CD14-positive monocyte (primary cell): ENCODE measurements around the gene USP15. TPM values are rescaled to one million over a fixed set of nuclear protein-coding genes. Genes with fewer than 3 reads are reported as not detected.

Source experiments
- DNase-seq, 3 donors: peaks; one replicate each; pipeline ENCODE4 v3.0.0-alpha.2; 2011 to 2022
- H2AFZ ChIP-seq: 2 replicates; pipeline ENCODE4 v1.6.0; 2012; ENCODE audit warnings: mild to moderate bottlenecking, low read depth, low read length, inconsistent platforms; ENCODE audit not compliant: insufficient read depth, poor library complexity, severe bottlenecking
- H3K27ac ChIP-seq, 2 donors: 1 replicate in 1 of 2; 2 replicates in 1 of 2; pipeline ENCODE4 v1.5.1; 2012 to 2013; ENCODE audit warnings: low read length in 2 of 2, control low read depth in 1 of 2, inconsistent platforms in 1 of 2, low read depth in 1 of 2, mild to moderate bottlenecking in 1 of 2
- H3K27me3 ChIP-seq, 2 donors: one replicate each; pipeline versions ENCODE4 v1.6.0 to v1.6.1; 2011 to 2013; ENCODE audit warnings: low read length in 2 of 2; ENCODE audit not compliant: control insufficient read depth in 2 of 2, insufficient read depth in 2 of 2
- H3K36me3 ChIP-seq, 2 donors: replicated peaks in 1 of 2; 1 replicate in 1 of 2; 2 replicates in 1 of 2; pipeline versions ENCODE4 v1.5.1 to v1.6.1; 2012 to 2013; ENCODE audit warnings: low read length in 2 of 2, control low read depth in 1 of 2, inconsistent platforms in 1 of 2, mild to moderate bottlenecking in 1 of 2; ENCODE audit not compliant: insufficient read depth in 2 of 2, control insufficient read depth in 1 of 2
- H3K4me1 ChIP-seq, 2 donors: 1 replicate in 1 of 2; 2 replicates in 1 of 2; pipeline versions ENCODE4 v1.5.1 to v1.6.1; 2012 to 2013; ENCODE audit warnings: low read length in 2 of 2, control low read depth in 1 of 2, inconsistent platforms in 1 of 2, mild to moderate bottlenecking in 1 of 2, moderate library complexity in 1 of 2; ENCODE audit not compliant: insufficient read depth in 2 of 2, control insufficient read depth in 1 of 2
- H3K4me2 ChIP-seq: replicated peaks from 2 replicates; pipeline ENCODE3; 2012; ENCODE audit warnings: low read length, moderate library complexity, mild to moderate bottlenecking; ENCODE audit not compliant: poor library complexity, severe bottlenecking; ENCODE audit errors: extremely low read depth
- H3K4me3 ChIP-seq, 3 experiments: fragments of 200-600 bp in 1 of 3; sonication (generic) in 1 of 3; replicated peaks in 1 of 3; 1 replicate in 2 of 3; 2 replicates in 1 of 3; pipeline ENCODE4 v1.5.1; 2011 to 2013; ENCODE audit warnings: low read length in 3 of 3, mild to moderate bottlenecking in 3 of 3, control low read depth in 2 of 3, low read depth in 2 of 3, inconsistent platforms in 1 of 3, moderate library complexity in 1 of 3
- H3K79me2 ChIP-seq: 2 replicates; pipeline ENCODE4 v1.6.0; 2012; ENCODE audit warnings: mild to moderate bottlenecking, control low read depth, inconsistent platforms, low read length, moderate library complexity; ENCODE audit not compliant: insufficient read depth
- H3K9ac ChIP-seq: 2 replicates; pipeline ENCODE4 v1.6.0; 2017; ENCODE audit warnings: low read length, mild to moderate bottlenecking; ENCODE audit not compliant: insufficient read depth, poor library complexity, severe bottlenecking
- H3K9me3 ChIP-seq, 2 donors: replicated peaks in 1 of 2; 1 replicate in 1 of 2; 2 replicates in 1 of 2; pipeline versions ENCODE4 v1.5.1 to v1.6.1; 2012 to 2013; ENCODE audit warnings: low read length in 2 of 2, control low read depth in 1 of 2; ENCODE audit not compliant: control insufficient read depth in 1 of 2, insufficient read depth in 1 of 2
- H4K20me1 ChIP-seq: 2 replicates; pipeline ENCODE4 v1.6.0; 2012; ENCODE audit warnings: mild to moderate bottlenecking, low read length, control low read depth, moderate library complexity; ENCODE audit not compliant: insufficient read depth
- H3K27ac Mint-ChIP-seq, 7 donors: one replicate each; pipeline ENCODE4 v1.8.0; 2020; ENCODE audit warnings: mild to moderate bottlenecking in 7 of 7, mixed read lengths in 7 of 7, moderate library complexity in 6 of 7, inconsistent platforms in 2 of 7
- H3K27me3 Mint-ChIP-seq, 3 donors: one replicate each; pipeline ENCODE4 v1.8.0; 2021 to 2022; ENCODE audit warnings: low read depth in 3 of 3, mild to moderate bottlenecking in 3 of 3, mixed read lengths in 3 of 3, moderate library complexity in 3 of 3, inconsistent platforms in 1 of 3
- H3K36me3 Mint-ChIP-seq, 2 donors: one replicate each; pipeline ENCODE4 v1.8.0; 2020; ENCODE audit warnings: mixed read lengths in 2 of 2, inconsistent platforms in 1 of 2, mild to moderate bottlenecking in 1 of 2
- H3K4me1 Mint-ChIP-seq: one replicate; pipeline ENCODE4 v1.8.0; 2020; ENCODE audit warnings: mild to moderate bottlenecking, mixed read lengths
- H3K4me3 Mint-ChIP-seq, 2 donors: one replicate each; pipeline ENCODE4 v1.8.0; 2020; ENCODE audit warnings: mild to moderate bottlenecking in 2 of 2, mixed read lengths in 2 of 2, moderate library complexity in 1 of 2
- H3K9me3 Mint-ChIP-seq, 7 donors: one replicate each; pipeline ENCODE4 v1.8.0; 2020 to 2022; ENCODE audit warnings: mixed read lengths in 7 of 7, mild to moderate bottlenecking in 6 of 7, moderate library complexity in 6 of 7, inconsistent platforms in 2 of 7
- WGBS: methylation state at CpG from one replicate; pipeline ENCODE4 v1.1.5; 2013; ENCODE audit warnings: missing lambda C conversion rate; ENCODE audit not compliant: insufficient coverage; 5-methylcytosine and 5-hydroxymethylcytosine counted together
- intact Hi-C, 2 donors: fragments of 100-400 bp; cut with micrococcal nuclease; formaldehyde crosslinking; loops; one replicate each; pipeline versions ENCODE4 v1.15.0 to v1.15.1; 2023
- polyA plus RNA-seq, 3 donors: library from polyadenylated mRNA; depleted of rRNA in 1 of 3; unstranded in 2 of 3; stranded (reverse) in 1 of 3; fragments of 300-500 nt in 2 of 3; fragments of >200 nt in 1 of 3; fragmentation: Illumina TruSeq in 2 of 3; gene quantifications; 1 replicate in 2 of 3; 2 replicates in 1 of 3; pipeline ENCODE4 v1.2.3, GENCODE V29; 2012 to 2021
- TF ChIP-seq, protein P1 (sequence below): fragments of 200-600 bp; IDR thresholded peaks from one replicate; pipeline ENCODE4 v1.8.0; 2022; ENCODE audit warnings: antibody characterized with exemption, mild to moderate bottlenecking

The USP15 gene
- polyA plus RNA-seq, 3 donors = 146 to 449 (median 180) TPM

DNA sequence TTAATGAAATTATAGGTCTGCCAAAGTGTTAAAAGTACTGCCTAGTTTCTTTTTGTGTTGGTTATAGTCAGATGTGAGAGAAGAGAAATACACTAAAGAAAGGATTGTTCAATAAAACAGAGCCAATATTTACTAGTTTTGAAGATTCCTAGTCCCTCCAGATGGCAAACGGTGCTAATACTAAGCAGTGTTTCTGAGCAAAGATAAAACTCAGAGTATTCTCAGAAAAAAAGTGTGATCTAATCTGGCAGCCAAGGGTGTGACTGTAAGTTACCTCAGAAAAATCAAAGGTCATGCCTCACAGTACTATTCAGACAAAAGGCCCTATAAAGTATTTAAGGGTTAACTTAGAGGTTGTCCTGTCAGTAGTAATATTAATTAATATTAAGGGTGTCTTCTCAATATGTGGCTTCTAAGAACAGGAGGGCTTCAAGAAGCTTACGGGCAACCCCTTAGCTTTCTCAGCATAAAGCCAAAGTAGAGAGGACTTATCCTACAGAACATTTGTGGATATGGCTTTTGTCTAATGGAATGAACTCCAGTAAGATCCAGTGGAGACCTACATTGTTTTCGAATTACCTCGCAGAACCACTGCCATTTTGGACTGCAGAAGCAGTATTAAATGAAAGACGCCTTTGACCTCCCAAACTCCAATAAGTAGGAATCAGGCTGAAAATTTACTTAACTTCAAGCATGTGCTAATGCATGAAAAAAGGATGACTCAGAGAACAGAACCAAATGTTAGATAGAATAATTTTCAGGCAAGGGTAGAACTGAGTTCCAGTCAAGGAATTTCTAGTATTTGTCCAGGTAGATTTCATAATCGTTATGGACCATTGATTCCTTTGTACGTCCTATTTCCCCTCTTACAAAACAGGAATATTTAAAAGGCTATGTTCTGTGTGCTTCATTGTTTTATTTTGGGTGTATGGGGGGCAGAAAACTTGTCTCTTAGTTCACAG, 46.6 kb downstream of the USP15 start:
- Histone ChIP-seq H3K79me2 (peaks cover 100% of the 10 kb centered on the region), H3K9me3 (no peaks in the 10 kb centered on the region), H3K4me1 (no peaks in the 10 kb centered on the region), H3K36me3 (peaks cover 65 to 94% of the 10 kb centered on the region in 2 donors), H2AFZ (no peak overlapping the region), H3K4me3 (no peak overlapping the region), H3K27ac (peak overlapping the region in 1 of 2 donors; percentile 28), H4K20me1 (peaks cover 100% of the 10 kb centered on the region), H3K4me2 (no peak overlapping the region), H3K9ac (no peak overlapping the region), H3K27me3 (no peaks in the 10 kb centered on the region)
- no peak for DNase-seq
- Mint-ChIP-seq H3K9me3 (peaks cover 0 to 3% (median 0%) of the 10 kb centered on the region in 7 donors), H3K27me3 (no peaks in the 10 kb centered on the region), H3K36me3 (peaks cover 72 to 83% of the 10 kb centered on the region in 2 donors), H3K4me3 (no peak overlapping the region), H3K27ac (peak overlapping the region in 1 of 7 donors; percentile 38), H3K4me1 (peaks cover 6% of the 10 kb centered on the region)
- TF ChIP-seq, protein P1, sequence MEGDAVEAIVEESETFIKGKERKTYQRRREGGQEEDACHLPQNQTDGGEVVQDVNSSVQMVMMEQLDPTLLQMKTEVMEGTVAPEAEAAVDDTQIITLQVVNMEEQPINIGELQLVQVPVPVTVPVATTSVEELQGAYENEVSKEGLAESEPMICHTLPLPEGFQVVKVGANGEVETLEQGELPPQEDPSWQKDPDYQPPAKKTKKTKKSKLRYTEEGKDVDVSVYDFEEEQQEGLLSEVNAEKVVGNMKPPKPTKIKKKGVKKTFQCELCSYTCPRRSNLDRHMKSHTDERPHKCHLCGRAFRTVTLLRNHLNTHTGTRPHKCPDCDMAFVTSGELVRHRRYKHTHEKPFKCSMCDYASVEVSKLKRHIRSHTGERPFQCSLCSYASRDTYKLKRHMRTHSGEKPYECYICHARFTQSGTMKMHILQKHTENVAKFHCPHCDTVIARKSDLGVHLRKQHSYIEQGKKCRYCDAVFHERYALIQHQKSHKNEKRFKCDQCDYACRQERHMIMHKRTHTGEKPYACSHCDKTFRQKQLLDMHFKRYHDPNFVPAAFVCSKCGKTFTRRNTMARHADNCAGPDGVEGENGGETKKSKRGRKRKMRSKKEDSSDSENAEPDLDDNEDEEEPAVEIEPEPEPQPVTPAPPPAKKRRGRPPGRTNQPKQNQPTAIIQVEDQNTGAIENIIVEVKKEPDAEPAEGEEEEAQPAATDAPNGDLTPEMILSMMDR = no peak
- intact Hi-C loops = no loop called here
- WGBS = 100% methylated on average over 4 of the region's 7 CpGs

- intact Hi-C loops = no loop called here
- Histone ChIP-seq H4K20me1 (peaks cover 100% of the 10 kb centered on the region), H3K27me3 (no peaks in the 10 kb centered on the region), H3K4me1 (no peaks in the 10 kb centered on the region), H3K4me3 (no peak overlapping the region), H3K4me2 (no peak overlapping the region), H3K79me2 (peaks cover 100% of the 10 kb centered on the region), H2AFZ (no peak overlapping the region), H3K9me3 (no peaks in the 10 kb centered on the region), H3K36me3 (peaks cover 60 to 89% of the 10 kb centered on the region in 2 donors), H3K9ac (no peak overlapping the region), H3K27ac (no peak overlapping the region)
- TF ChIP-seq, protein P1 = no peak
- Mint-ChIP-seq H3K27me3 (no peaks in the 10 kb centered on the region), H3K4me1 (peaks cover 5% of the 10 kb centered on the region), H3K27ac (peak overlapping the region in 4 of 7 donors; percentile 4 to 73 (median 37)), H3K9me3 (peaks cover 0 to 3% (median 0%) of the 10 kb centered on the region in 7 donors), H3K4me3 (no peak overlapping the region), H3K36me3 (peaks cover 68 to 76% of the 10 kb centered on the region in 2 donors)
- DNase-seq = no peak
- WGBS = no CpG with 5 or more reads among the region's 3 CpGs
Measured at GRCh38 chr12:62308201-62308600, 48.0 kb downstream of the USP15 start.
